AG10803 (cell line): ENCODE measurements around the gene C9.
A peak's percentile ranks its signal among the peaks of the same experiment; 100 is the strongest.
"Not testable (repeated sequence)": the region's sequence is repeated elsewhere in the genome, so short reads cannot be mapped to it uniquely, and the experiment has no call there.

Experiments used
- DNase-seq: peaks from one replicate; pipeline ENCODE4 v3.0.0; 2010; ENCODE audit warnings: low read depth
- H3K4me3 ChIP-seq: 2 replicates; pipeline ENCODE4 v1.5.1; 2011; ENCODE audit warnings: mild to moderate bottlenecking, low read length, control low read depth
- TF ChIP-seq, protein P1 (sequence below): conservative IDR thresholded peaks from 2 replicates; pipeline ENCODE4 v1.5.1; 2011; ENCODE audit warnings: mild to moderate bottlenecking, low read length, control low read depth, inconsistent platforms

Gene C9

DNA sequence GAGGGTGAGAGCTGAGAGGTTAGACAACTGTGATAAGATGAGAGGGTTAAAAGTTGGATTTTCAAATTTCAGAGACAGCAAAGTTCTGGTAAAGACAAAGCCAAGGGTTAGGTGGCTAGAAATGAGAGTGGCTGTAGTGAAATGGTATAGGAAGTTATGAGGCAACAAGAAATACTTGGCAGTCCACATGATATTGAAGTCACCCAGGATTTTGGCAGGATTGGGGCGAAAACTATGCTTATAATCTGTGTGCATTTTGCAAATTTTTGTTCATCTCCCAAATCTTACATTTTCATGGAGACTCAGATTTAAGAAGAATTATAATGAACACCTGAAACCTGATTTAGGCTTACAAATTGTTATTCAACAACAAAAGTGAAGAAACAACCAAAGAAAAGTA is 35.6 kb downstream of the C9 start:
- no peak overlapping the region for H3K4me3 ChIP-seq
- DNase-seq = peak; percentile 36
- TF ChIP-seq, protein P1, sequence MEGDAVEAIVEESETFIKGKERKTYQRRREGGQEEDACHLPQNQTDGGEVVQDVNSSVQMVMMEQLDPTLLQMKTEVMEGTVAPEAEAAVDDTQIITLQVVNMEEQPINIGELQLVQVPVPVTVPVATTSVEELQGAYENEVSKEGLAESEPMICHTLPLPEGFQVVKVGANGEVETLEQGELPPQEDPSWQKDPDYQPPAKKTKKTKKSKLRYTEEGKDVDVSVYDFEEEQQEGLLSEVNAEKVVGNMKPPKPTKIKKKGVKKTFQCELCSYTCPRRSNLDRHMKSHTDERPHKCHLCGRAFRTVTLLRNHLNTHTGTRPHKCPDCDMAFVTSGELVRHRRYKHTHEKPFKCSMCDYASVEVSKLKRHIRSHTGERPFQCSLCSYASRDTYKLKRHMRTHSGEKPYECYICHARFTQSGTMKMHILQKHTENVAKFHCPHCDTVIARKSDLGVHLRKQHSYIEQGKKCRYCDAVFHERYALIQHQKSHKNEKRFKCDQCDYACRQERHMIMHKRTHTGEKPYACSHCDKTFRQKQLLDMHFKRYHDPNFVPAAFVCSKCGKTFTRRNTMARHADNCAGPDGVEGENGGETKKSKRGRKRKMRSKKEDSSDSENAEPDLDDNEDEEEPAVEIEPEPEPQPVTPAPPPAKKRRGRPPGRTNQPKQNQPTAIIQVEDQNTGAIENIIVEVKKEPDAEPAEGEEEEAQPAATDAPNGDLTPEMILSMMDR = no peak

DNA sequence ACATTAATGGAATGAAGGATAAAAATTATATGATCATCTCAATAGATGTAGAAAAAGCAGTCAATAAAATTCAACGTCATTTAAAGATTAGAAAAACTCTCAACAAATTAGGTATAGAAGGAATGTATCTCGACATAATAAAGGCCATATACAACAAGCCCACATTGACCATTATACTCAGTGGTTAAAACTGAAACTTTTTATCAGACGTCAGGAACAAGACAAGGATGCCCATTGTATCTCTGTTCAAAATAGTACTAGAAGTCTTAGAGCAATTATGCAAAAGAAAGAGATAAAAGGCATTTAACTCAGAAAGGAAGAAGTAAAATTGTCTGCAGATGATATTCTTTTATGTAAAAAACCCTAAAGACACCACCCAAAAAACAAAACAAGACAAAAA is 40.8 kb downstream of the C9 start:
- DNase-seq = no peak
- no peak overlapping the region for H3K4me3 ChIP-seq
- TF ChIP-seq, protein P1 = no peak

DNA sequence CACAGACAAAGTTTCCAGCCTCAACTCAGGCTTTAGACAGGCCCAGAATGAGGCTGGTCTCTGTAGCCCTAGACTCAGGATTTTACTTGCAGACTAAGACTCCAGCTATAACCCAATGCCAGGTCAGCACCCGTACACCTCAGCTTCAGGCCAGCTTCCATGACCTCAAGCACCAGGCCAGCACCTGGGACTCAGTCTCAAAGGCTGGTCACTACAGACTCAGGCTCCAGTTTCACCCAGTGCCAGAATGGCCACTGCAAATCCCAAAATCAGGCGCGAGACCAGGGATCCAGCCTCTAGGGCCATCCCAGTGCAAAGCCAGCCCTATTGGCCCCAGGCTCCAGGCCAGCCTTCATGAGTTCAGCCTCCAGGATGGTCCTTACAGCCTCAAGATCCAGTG is 44.9 kb downstream of the C9 start:
- TF ChIP-seq, protein P1 = no peak
- DNase-seq = no peak
- no peak overlapping the region for H3K4me3 ChIP-seq

DNA sequence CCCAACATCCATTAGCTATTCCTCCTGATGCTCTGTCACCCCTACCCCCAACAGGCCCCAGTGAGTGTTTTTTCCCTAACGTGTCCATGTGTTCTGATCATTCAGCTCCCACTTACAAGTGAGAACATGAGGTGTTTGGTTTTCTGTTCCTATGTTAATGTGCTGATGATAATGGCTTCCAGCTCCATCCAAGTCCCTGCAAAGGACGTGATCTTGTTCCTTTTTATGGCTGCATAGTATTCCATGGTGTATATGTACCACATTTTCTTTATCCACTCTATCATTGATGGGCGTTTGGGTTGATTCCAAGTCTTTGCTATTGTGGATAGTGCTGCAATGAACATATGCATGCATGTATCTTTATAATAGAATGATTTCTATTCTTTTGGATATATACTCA is 47.8 kb downstream of the C9 start:
- DNase-seq, H3K4me3 ChIP-seq: not testable (repeated sequence)

DNA sequence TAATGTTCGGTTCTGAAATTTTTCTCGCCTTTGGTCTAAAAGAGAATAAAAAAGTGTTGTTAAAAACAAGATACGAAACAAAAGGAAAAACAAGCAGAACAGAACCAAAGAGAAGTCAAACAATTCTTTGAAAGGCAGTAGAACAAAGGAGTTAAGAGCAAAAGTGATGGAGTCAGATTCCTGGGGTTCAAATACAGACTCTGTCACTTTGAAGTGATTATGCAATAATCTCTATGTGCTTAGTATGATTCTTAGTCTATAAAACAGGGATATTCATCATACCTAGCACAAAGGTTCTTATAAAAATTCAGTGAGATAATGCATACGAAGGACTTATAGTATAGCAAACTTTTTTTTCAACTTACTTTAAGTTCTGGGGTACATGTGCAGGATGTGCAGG is 48.3 kb downstream of the C9 start:
- H3K4me3 ChIP-seq = no peak overlapping the region
- TF ChIP-seq, protein P1 = no peak
- no peak for DNase-seq

DNA sequence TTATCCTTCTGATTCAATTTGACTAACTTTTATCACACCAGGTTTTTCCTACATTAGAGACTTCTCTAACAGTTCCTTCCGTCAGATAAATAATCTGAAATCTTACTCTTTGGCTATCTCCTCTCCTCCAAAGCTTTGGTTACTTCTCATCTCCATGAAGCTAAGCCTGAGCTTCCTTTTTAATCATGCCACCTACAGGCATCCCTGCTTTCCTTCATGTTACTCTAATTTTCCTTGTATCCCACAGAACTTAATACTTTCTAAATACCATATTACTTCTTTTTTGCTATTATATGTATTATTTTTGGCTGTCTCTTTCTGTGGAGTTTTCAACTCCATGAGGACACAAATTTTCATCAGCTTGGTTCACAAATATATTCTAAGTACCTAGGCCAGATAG is 49.7 kb downstream of the C9 start:
- DNase-seq = no peak
- H3K4me3 ChIP-seq = no peak overlapping the region
- TF ChIP-seq, protein P1 = no peak

DNA sequence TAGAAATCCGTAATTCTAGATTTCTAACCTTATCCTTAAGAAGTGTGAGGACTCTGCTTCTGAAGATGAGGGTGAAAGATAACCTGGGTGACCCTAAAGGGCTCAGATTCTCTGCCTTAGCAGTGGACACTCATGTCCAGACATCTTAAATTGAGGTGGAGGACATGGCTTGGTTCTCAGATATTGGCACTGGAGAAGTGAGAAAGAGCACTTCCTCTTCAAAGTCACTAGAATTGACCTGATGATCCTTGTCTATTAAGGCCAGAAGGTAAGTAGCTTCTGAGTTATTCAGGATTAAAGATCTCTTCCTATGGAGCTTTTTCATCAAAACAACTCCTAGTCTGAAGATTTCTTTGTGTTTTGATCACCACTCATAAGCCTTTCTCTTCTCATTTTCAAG is 54.8 kb downstream of the C9 start:
- TF ChIP-seq, protein P1 = no peak
- no peak overlapping the region for H3K4me3 ChIP-seq

DNA sequence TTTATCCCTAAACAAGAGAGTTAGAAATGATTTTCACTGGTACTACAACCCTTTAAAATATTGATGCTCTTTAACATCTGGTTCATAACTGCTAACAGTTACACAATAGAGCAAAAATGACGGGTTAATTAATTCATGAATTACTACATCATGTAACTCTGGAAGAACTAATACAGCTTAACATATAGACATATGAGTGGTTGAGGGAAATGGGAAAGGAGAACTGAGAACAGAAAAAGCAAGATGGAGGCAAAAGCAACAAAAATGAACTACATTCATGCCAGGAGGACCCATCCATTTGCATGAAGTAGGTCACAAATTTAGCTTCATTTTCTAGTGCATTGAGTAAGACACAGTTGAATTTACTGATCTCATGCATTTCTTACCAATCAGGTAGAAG is 61.8 kb downstream of the C9 start:
- DNase-seq = no peak
- no peak overlapping the region for H3K4me3 ChIP-seq
- TF ChIP-seq, protein P1 = no peak

More for the DNA sequence above, 54.8 kb downstream of the C9 start:
- DNase-seq = no peak
